IPS DF 6.9 (cell line): ENCODE results near the gene MAP3K14.

ENCODE experiments used
- DNase-seq: peaks from one replicate; pipeline ENCODE4 v3.0.0-alpha.2; 2013; ENCODE audit warnings: low read depth, low spot score
- H3K27ac ChIP-seq: one replicate; pipeline ENCODE4 v1.5.1; 2013; ENCODE audit warnings: low read length, control low read depth
- H3K27me3 ChIP-seq: 2 replicates; pipeline ENCODE4 v1.6.1; 2013; ENCODE audit warnings: mild to moderate bottlenecking, low read length; ENCODE audit not compliant: control insufficient read depth, insufficient read depth
- H3K36me3 ChIP-seq: 2 replicates; pipeline ENCODE4 v1.6.1; 2013; ENCODE audit warnings: low read length; ENCODE audit not compliant: control insufficient read depth, insufficient read depth
- H3K4me1 ChIP-seq: 2 replicates; pipeline ENCODE4 v1.6.1; 2013; ENCODE audit warnings: low read length; ENCODE audit not compliant: control insufficient read depth, insufficient read depth
- H3K4me3 ChIP-seq: 2 replicates; pipeline ENCODE4 v1.5.1; 2013; ENCODE audit warnings: mild to moderate bottlenecking, low read length
- H3K9me3 ChIP-seq: 2 replicates; pipeline ENCODE4 v1.6.1; 2013; ENCODE audit warnings: low read length, inconsistent platforms; ENCODE audit not compliant: control insufficient read depth, insufficient read depth
- WGBS: extraction: QIAGEN DNeasy Blood & Tissue Kit; methylation state at CpG from one replicate; pipeline ENCODE4 v1.1.7; 2013; ENCODE audit warnings: mixed read lengths, missing lambda C conversion rate; ENCODE audit not compliant: insufficient read length, insufficient coverage; 5-methylcytosine and 5-hydroxymethylcytosine counted together

The MAP3K14 gene

GRCh38 chr17:45298546-45299285, 18.1 kb downstream of the MAP3K14 start:
- Histone ChIP-seq H3K27ac (no peak overlapping the region), H3K27me3 (no peaks in the 10 kb centered on the region), H3K4me3 (no peak overlapping the region), H3K4me1 (no peaks in the 10 kb centered on the region), H3K36me3 (no peaks in the 10 kb centered on the region), H3K9me3 (no peaks in the 10 kb centered on the region)
- WGBS, result no CpG with 5 or more reads among the region's 8 CpGs
- no peak for DNase-seq

GRCh38 chr17:45296833-45297124, 20.0 kb downstream of the MAP3K14 start:
- H3K36me3 ChIP-seq, result no peaks in the 10 kb centered on the region
- H3K9me3 ChIP-seq, result no peaks in the 10 kb centered on the region
- no peak for DNase-seq
- no peak overlapping the region for H3K27ac ChIP-seq
- H3K4me1 ChIP-seq, result no peaks in the 10 kb centered on the region
- no peak overlapping the region for H3K4me3 ChIP-seq
- WGBS, result no CpG with 5 or more reads among the region's 1 CpG
- no peaks in the 10 kb centered on the region for H3K27me3 ChIP-seq

GRCh38 chr17:45296003-45296832, 20.6 kb downstream of the MAP3K14 start:
- H3K4me3 ChIP-seq, result no peak overlapping the region
- no peaks in the 10 kb centered on the region for H3K27me3 ChIP-seq
- H3K9me3 ChIP-seq, result no peaks in the 10 kb centered on the region
- no peak for DNase-seq
- no peaks in the 10 kb centered on the region for H3K36me3 ChIP-seq
- no CpG with 5 or more reads among the region's 7 CpGs for WGBS
- H3K27ac ChIP-seq, result no peak overlapping the region
- H3K4me1 ChIP-seq, result no peaks in the 10 kb centered on the region

GRCh38 chr17:45294506-45294905, 22.3 kb downstream of the MAP3K14 start:
- Histone ChIP-seq H3K27ac (no peak overlapping the region), H3K27me3 (no peaks in the 10 kb centered on the region), H3K4me3 (no peak overlapping the region), H3K4me1 (no peaks in the 10 kb centered on the region), H3K36me3 (no peaks in the 10 kb centered on the region), H3K9me3 (no peaks in the 10 kb centered on the region)
- WGBS, result no CpG with 5 or more reads among the region's 3 CpGs
- no peak for DNase-seq

GRCh38 chr17:45293413-45294211, 23.2 kb downstream of the MAP3K14 start:
- no peaks in the 10 kb centered on the region for H3K27me3 ChIP-seq
- no CpG with 5 or more reads among the region's 10 CpGs for WGBS
- no peak overlapping the region for H3K27ac ChIP-seq
- no peaks in the 10 kb centered on the region for H3K9me3 ChIP-seq
- H3K36me3 ChIP-seq, result no peaks in the 10 kb centered on the region
- no peak for DNase-seq
- no peaks in the 10 kb centered on the region for H3K4me1 ChIP-seq
- no peak overlapping the region for H3K4me3 ChIP-seq

- no peak overlapping the region for H3K27ac ChIP-seq
- no CpG with 5 or more reads among the region's 12 CpGs for WGBS
- no peaks in the 10 kb centered on the region for H3K9me3 ChIP-seq
- H3K36me3 ChIP-seq, result no peaks in the 10 kb centered on the region
- H3K4me1 ChIP-seq, result no peaks in the 10 kb centered on the region
- no peak overlapping the region for H3K4me3 ChIP-seq
- no peak for DNase-seq
- no peaks in the 10 kb centered on the region for H3K27me3 ChIP-seq
Measured at GRCh38 chr17:45292696-45293412, 24.0 kb downstream of the MAP3K14 start.

- WGBS, result no CpG with 5 or more reads among the region's 5 CpGs
- H3K9me3 ChIP-seq, result no peaks in the 10 kb centered on the region
- DNase-seq, result no peak
- H3K27me3 ChIP-seq, result no peaks in the 10 kb centered on the region
- no peak overlapping the region for H3K27ac ChIP-seq
- no peaks in the 10 kb centered on the region; the same call in 1 of the 2 replicates for H3K36me3 ChIP-seq
- no peak overlapping the region for H3K4me3 ChIP-seq
- no peaks in the 10 kb centered on the region for H3K4me1 ChIP-seq
Measured at GRCh38 chr17:45291171-45291805, 25.5 kb downstream of the MAP3K14 start.

- no peak overlapping the region for H3K27ac ChIP-seq
- no CpG with 5 or more reads among the region's 11 CpGs for WGBS
- H3K4me1 ChIP-seq, result no peaks in the 10 kb centered on the region
- no peaks in the 10 kb centered on the region for H3K27me3 ChIP-seq
- H3K9me3 ChIP-seq, result no peaks in the 10 kb centered on the region
- DNase-seq, result no peak
- H3K36me3 ChIP-seq, result no peaks in the 10 kb centered on the region; the same call in 1 of the 2 replicates
- H3K4me3 ChIP-seq, result no peak overlapping the region
Measured at GRCh38 chr17:45290269-45290765, 26.5 kb downstream of the MAP3K14 start.

- Histone ChIP-seq H3K9me3 (no peaks in the 10 kb centered on the region), H3K4me3 (no peak overlapping the region), H3K27ac (no peak overlapping the region), H3K27me3 (no peaks in the 10 kb centered on the region), H3K36me3 (peaks cover 4% of the 10 kb centered on the region), H3K4me1 (no peaks in the 10 kb centered on the region)
- no peak for DNase-seq
- no CpG with 5 or more reads among the region's 15 CpGs for WGBS
Measured at GRCh38 chr17:45289301-45290268, 27.2 kb downstream of the MAP3K14 start.
